GM12878 (cell line): Measurements from ENCODE around the gene CD1B.

Experiments used
- FOXM1 ChIP-seq: IDR thresholded peaks from 2 replicates; pipeline ENCODE4 v1.6.1; 2012; ENCODE audit warnings: low read depth, mild to moderate bottlenecking, inconsistent platforms, low read length, moderate library complexity
- TAF1 ChIP-seq: IDR thresholded peaks from 2 replicates; pipeline ENCODE4 v1.6.1; 2011; ENCODE audit warnings: mild to moderate bottlenecking, low read depth, low read length, borderline replicate concordance

DNA sequence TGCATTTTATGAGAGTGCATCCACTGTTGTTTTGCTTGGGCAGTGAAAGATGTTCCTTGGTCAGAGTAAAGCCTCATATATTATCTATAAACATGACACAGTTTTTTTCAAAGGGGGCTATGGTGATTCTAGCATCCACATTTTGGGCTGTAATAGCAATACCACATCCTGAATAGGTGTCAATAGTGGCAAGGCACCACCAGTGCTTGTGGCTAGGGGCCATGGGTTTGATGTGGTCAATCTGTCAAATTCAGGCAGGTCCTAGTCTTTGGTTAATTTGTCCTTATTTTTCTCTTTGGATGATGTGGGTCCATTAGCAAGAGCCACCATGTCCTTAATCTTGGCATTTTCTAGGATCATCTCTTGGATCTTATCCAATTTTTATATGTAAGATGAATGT lies 35.5 kb upstream of the CD1B start:
- TF ChIP-seq TAF1 (no peak), FOXM1 (no peak)
